ENCODE measurements around the gene MAN1C1.

- TF ChIP-seq CTCF (IDR thresholded peaks at IDR 0.05), result no peak
- no peak for TF ChIP-seq POLR2A (IDR thresholded peaks at IDR 0.05)
- TF ChIP-seq POLR2AphosphoS5 (IDR thresholded peaks at IDR 0.05), result no peak
- TF ChIP-seq EP300 (IDR thresholded peaks at IDR 0.05), result no peak
These were observed 15.3 kb downstream of the MAN1C1 start for GRCh38 chr1:25631750-25632485.
